ENCODE measurements around the gene SLCO3A1.

The SLCO3A1 gene

GRCh38 chr15:91891788-91892345 lies 38.4 kb downstream of the SLCO3A1 start:
- no peak for DNase-seq (ENCODE audit: low read depth)
- TF ChIP-seq, protein P1, sequence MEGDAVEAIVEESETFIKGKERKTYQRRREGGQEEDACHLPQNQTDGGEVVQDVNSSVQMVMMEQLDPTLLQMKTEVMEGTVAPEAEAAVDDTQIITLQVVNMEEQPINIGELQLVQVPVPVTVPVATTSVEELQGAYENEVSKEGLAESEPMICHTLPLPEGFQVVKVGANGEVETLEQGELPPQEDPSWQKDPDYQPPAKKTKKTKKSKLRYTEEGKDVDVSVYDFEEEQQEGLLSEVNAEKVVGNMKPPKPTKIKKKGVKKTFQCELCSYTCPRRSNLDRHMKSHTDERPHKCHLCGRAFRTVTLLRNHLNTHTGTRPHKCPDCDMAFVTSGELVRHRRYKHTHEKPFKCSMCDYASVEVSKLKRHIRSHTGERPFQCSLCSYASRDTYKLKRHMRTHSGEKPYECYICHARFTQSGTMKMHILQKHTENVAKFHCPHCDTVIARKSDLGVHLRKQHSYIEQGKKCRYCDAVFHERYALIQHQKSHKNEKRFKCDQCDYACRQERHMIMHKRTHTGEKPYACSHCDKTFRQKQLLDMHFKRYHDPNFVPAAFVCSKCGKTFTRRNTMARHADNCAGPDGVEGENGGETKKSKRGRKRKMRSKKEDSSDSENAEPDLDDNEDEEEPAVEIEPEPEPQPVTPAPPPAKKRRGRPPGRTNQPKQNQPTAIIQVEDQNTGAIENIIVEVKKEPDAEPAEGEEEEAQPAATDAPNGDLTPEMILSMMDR (conservative IDR thresholded peaks at IDR 0.05; ENCODE audit: low read depth, low read length), result no peak
- H3K4me3 ChIP-seq (ENCODE audit: low read length), result no peak overlapping the region

- no peak overlapping the region for H3K4me3 ChIP-seq (ENCODE audit: low read length)
- DNase-seq (ENCODE audit: low read depth), result no peak
- TF ChIP-seq, protein P1 (conservative IDR thresholded peaks at IDR 0.05; ENCODE audit: low read depth, low read length), result no peak
Observed at GRCh38 chr15:91892436-91892835, 38.9 kb downstream of the SLCO3A1 start.

DNA sequence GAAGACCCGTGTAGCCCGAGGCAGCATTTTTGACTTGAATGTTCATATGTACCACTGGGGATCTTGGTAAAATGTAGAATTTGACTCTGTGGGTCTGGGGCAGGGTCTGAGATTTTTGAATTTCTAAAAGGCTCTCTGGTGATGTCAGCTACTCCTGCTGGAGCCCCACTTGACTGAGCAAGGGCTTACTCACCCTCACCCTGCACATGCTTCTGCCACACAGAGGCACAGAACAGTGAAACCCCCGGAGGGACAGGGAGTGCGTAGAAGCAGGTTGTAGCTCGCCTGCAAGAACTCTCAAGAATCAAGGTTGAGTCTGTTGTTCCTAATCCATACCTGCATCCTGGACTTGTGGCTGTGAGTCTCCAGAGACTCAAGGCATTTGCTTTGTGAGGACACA lies 41.1 kb downstream of the SLCO3A1 start:
- H3K4me3 ChIP-seq (ENCODE audit: low read length), result no peak overlapping the region
- TF ChIP-seq, protein P1 (conservative IDR thresholded peaks at IDR 0.05; ENCODE audit: low read depth, low read length), result no peak
- DNase-seq (ENCODE audit: low read depth), result no peak

DNA sequence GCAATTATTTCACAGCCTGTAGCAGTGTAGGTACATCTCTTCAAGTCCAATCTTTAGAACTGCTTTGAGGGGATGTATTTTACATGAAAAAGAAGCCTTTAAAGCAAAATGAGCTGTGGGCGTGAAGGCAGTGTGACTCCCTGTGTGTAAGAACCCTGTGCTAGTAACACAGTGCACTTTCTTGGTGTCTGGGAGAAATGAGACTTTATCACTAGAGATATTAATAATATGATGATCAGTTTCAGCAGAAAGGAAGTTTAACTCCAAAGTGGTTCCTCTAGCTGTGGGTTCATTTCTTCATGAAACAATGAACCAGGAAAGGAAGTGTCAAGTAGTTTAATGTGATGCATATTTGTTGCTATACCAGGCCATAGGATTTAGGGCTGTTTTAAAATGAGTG lies 41.5 kb downstream of the SLCO3A1 start:
- no peak for DNase-seq (ENCODE audit: low read depth)
- H3K4me3 ChIP-seq (ENCODE audit: low read length), result no peak overlapping the region
- TF ChIP-seq, protein P1 (conservative IDR thresholded peaks at IDR 0.05; ENCODE audit: low read depth, low read length), result no peak

- no peak for DNase-seq (ENCODE audit: low read depth)
- TF ChIP-seq, protein P1 (conservative IDR thresholded peaks at IDR 0.05; ENCODE audit: low read depth, low read length), result no peak
- no peak overlapping the region for H3K4me3 ChIP-seq (ENCODE audit: low read length)
Observed at GRCh38 chr15:91896341-91897055, 43.0 kb downstream of the SLCO3A1 start.

DNA sequence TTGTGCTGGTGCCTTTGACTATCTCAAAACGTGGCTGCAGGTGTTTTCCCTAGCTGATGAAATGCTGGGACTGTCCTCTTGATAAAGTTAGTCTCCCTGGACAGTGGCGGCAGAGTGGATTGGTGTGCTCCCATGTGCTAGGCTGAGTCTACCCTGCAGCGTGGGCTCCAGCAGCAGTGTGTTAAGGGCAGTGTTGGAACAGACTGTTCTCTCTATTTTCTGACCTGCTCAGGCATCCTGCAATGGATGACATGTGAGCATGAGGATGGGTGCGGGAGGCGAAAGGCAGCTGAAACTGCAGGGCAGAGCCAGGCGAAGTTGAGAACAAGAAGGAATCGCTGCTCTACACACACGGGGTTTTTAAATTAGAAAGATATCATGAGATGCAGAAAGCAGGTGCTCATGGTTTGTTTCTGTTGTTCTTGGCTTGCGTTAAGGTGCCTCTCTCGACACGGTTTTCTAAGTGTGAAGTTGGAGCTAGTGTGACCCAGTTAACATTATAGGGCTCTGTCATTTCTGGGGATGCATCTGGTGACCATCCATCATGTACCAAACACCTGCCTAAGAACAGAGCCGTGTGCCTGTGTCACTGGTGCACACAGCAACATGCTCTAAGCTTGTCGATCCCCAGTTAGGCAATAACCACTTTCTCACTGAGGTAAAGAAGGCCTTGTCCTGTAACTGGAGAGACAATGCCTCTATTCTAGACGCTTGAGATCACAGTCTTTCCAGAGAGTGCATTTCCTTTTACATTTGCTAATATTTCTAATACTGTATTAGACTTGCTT lies 44.3 kb downstream of the SLCO3A1 start:
- DNase-seq (ENCODE audit: low read depth), result no peak
- TF ChIP-seq, protein P1 (conservative IDR thresholded peaks at IDR 0.05; ENCODE audit: low read depth, low read length), result no peak
- no peak overlapping the region for H3K4me3 ChIP-seq (ENCODE audit: low read length)

Measured in retinal pigment epithelial cell (primary cell).